OCI-LY7 (cell line): ENCODE data around the gene CLCNKB. TPM values are rescaled to one million over a fixed set of nuclear protein-coding genes. Genes with fewer than 3 reads are reported as not detected.

Experiments
- BruUV-seq: library from RNA; stranded (reverse); fragments of 400-500 nt; replicated peaks from 2 replicates; lab custom pipeline; 2021; lab: Mats Ljungman, UMichigan
- CTCF ChIA-PET: fragments of 300-600 bp; sonication (Branson Sonifier 250); formaldehyde crosslinking; loops from one replicate; lab custom pipeline; 2022; ENCODE audit warnings: antibody characterized with exemption; ENCODE audit not compliant: unreplicated experiment; lab: Charles Lee
- POLR2A ChIA-PET: fragments of 300-600 bp; sonication (Branson Sonifier 250); formaldehyde crosslinking; loops from one replicate; lab custom pipeline; 2022; ENCODE audit warnings: antibody characterized with exemption; lab: Charles Lee
- DNase-seq: peaks from one replicate; pipeline ENCODE4 v3.0.0-alpha.2; 2015; ENCODE audit warnings: low spot score
- H2AFZ ChIP-seq: fragments of 200-600 bp; sonication (generic), shearing (Covaris generic); 2 replicates; pipeline ENCODE4 v1.6.1; 2014; ENCODE audit warnings: mild to moderate bottlenecking, antibody characterized with exemption, low read length, moderate library complexity
- H3K27ac ChIP-seq: fragments of 200-600 bp; sonication (generic); 2 replicates; pipeline ENCODE4 v1.5.1; 2014; ENCODE audit warnings: mixed run types, low read depth, mild to moderate bottlenecking, moderate library complexity, low read length, inconsistent platforms; ENCODE audit not compliant: poor library complexity, severe bottlenecking
- H3K36me3 ChIP-seq: fragments of 200-600 bp; sonication (generic); 2 replicates; pipeline ENCODE4 v1.6.1; 2014; ENCODE audit warnings: mild to moderate bottlenecking, antibody characterized with exemption, low read length, moderate library complexity, mixed read lengths; ENCODE audit not compliant: insufficient read depth
- H3K4me1 ChIP-seq: fragments of 200-600 bp; sonication (generic); 2 replicates; pipeline ENCODE4 v1.5.1; 2014; ENCODE audit warnings: mild to moderate bottlenecking, low read length; ENCODE audit not compliant: insufficient read depth, poor library complexity, severe bottlenecking
- H3K4me2 ChIP-seq: fragments of 200-600 bp; sonication (generic); 2 replicates; pipeline ENCODE4 v1.6.1; 2014; ENCODE audit warnings: mild to moderate bottlenecking, low read length
- H3K4me3 ChIP-seq: fragments of 200-600 bp; sonication (generic); 2 replicates; pipeline ENCODE4 v1.5.1; 2014; ENCODE audit warnings: mild to moderate bottlenecking, low read depth, low read length; ENCODE audit not compliant: poor library complexity, severe bottlenecking
- H3K79me2 ChIP-seq: fragments of 200-600 bp; sonication (generic); 2 replicates; pipeline ENCODE4 v1.6.1; 2016; ENCODE audit warnings: low read depth, mild to moderate bottlenecking, low read length, moderate library complexity, mixed read lengths; ENCODE audit not compliant: insufficient read depth
- H3K9me2 ChIP-seq: fragments of 200-600 bp; sonication (generic); 2 replicates; pipeline ENCODE4 v1.6.1; 2016; ENCODE audit warnings: mild to moderate bottlenecking, low read length, mixed read lengths; ENCODE audit not compliant: insufficient read depth
- H3K9me3 ChIP-seq: fragments of 200-600 bp; sonication (generic); 2 replicates; pipeline ENCODE4 v1.6.1; 2014; ENCODE audit warnings: mild to moderate bottlenecking, mixed run types, low read length, mixed read lengths
- H4K20me1 ChIP-seq: fragments of 200-600 bp; sonication (generic); 2 replicates; pipeline ENCODE4 v1.6.1; 2014; ENCODE audit warnings: mild to moderate bottlenecking, antibody characterized with exemption, low read length, moderate library complexity, mixed read lengths; ENCODE audit not compliant: insufficient read depth
- CTCF ChIP-seq: fragments of 200-600 bp; sonication (generic); conservative IDR thresholded peaks from 2 replicates; pipeline ENCODE4 v1.5.1; 2014; ENCODE audit warnings: mild to moderate bottlenecking, antibody characterized with exemption, low read length, moderate library complexity, mixed read lengths
- EZH2phosphoT487 ChIP-seq: fragments of 200-600 bp; sonication (generic); IDR thresholded peaks from 2 replicates; pipeline ENCODE4 v1.6.1; 2018; ENCODE audit warnings: low read depth, borderline replicate concordance, mild to moderate bottlenecking, mixed run types, antibody characterized with exemption, low read length, moderate library complexity, mixed read lengths
- intact Hi-C: fragments of 100-400 bp; cut with micrococcal nuclease; formaldehyde crosslinking; loops from one replicate; pipeline ENCODE4 v1.10.0; 2022; ENCODE audit not compliant: unreplicated experiment
- total RNA-seq, 2 experiments: library from RNA; depleted of rRNA in 1 of 2; stranded (reverse); fragments of >200 nt in 1 of 2; shearing (Covaris generic) in 1 of 2; gene quantifications; 2 replicates each; pipeline ENCODE4 v1.2.3, GENCODE V29; 2014 to 2022

Gene CLCNKB
- total RNA-seq, 2 experiments from 2014 or later: not detected

- Histone ChIP-seq H3K79me2 (no peaks in the 10 kb centered on the region), H4K20me1 (no peaks in the 10 kb centered on the region), H3K9me2 (no peaks in the 10 kb centered on the region), H3K4me3 (no peak overlapping the region), H3K36me3 (no peaks in the 10 kb centered on the region), H3K9me3 (no peaks in the 10 kb centered on the region), H3K27ac (no peak overlapping the region), H2AFZ (no peak overlapping the region), H3K4me1 (no peaks in the 10 kb centered on the region), H3K4me2 (no peak overlapping the region)
- ChIA-PET POLR2A (no interaction called here), CTCF (no interaction called here)
- intact Hi-C loops: loop anchor here (1.0 to 5.0 kb wide), 3 partner anchors 177 to 202 kb away; no protein-coding TSS in a partner anchor
- no TSS peak for BruUV-seq
- DNase-seq: peak; percentile 49
- TF ChIP-seq CTCF (peak; percentile 63), EZH2phosphoT487 (no peak)
Measured at GRCh38 chr1:15994590-15995351, 48.8 kb upstream of the CLCNKB start.

GRCh38 chr1:15997076-15997585 lies 46.5 kb upstream of the CLCNKB start:
- POLR2A ChIA-PET: interaction anchor here (1.2 kb wide), 1 partner anchor 153 kb away, joined by 4 read pairs; no protein-coding TSS in a partner anchor
- Histone ChIP-seq H3K9me3 (no peaks in the 10 kb centered on the region), H2AFZ (no peak overlapping the region), H3K4me3 (no peak overlapping the region), H3K4me2 (no peak overlapping the region), H4K20me1 (no peaks in the 10 kb centered on the region), H3K9me2 (no peaks in the 10 kb centered on the region), H3K27ac (no peak overlapping the region), H3K79me2 (no peaks in the 10 kb centered on the region), H3K4me1 (no peaks in the 10 kb centered on the region), H3K36me3 (no peaks in the 10 kb centered on the region)
- DNase-seq: no peak
- CTCF ChIA-PET: interaction anchor here (0.6 kb wide), 1 partner anchor 10 kb away, joined by 3 read pairs; no protein-coding TSS in a partner anchor
- no TSS peak for BruUV-seq
- intact Hi-C loops: no loop called here
- TF ChIP-seq CTCF (no peak), EZH2phosphoT487 (no peak)
